SHP77 (cell line): ENCODE data around the gene POLR1D.

ENCODE experiments used
- DNase-seq, 2 experiments: peaks; one replicate each; lab custom pipeline; 2025; lab: John Stamatoyannopoulos, UW

Gene POLR1D

DNA sequence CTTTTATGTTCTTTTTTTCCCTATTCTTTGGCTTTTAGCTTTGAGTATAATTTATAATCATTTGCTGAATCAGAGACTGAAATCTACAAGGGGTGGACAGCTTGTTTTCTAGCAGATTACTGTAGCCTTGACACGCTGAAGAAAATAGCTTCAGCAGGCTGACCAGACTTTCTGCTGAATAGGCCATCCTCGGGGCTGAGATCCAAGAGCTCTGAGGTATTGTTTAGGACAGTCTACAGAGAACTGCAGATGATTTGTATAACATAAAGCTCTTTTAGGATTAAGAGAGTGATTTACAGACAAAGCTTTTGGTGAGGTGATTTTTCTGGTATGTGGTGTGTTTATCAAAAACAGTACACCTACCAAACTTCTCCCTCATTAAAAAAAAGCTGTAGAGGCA is 16.8 kb downstream of the POLR1D start:
- no peak for DNase-seq

DNA sequence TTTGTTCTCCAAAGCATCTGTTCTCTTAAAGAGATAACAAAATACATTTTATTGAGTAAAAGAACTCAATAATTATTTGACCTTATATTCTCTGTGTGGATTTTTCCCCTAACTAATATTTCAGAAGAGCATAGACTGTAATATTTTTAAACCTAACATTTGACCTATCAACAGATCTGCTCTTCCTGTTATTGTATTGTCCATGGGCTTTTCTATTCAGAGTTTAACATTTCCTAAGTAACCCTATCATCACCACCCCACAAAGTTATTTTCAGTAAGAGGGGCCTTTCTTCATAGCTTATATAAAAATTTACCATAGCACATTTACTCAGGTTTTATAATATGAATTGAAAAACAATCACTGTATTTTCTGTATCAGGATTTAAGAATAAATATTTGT is 17.5 kb downstream of the POLR1D start:
- DNase-seq, result no peak

DNA sequence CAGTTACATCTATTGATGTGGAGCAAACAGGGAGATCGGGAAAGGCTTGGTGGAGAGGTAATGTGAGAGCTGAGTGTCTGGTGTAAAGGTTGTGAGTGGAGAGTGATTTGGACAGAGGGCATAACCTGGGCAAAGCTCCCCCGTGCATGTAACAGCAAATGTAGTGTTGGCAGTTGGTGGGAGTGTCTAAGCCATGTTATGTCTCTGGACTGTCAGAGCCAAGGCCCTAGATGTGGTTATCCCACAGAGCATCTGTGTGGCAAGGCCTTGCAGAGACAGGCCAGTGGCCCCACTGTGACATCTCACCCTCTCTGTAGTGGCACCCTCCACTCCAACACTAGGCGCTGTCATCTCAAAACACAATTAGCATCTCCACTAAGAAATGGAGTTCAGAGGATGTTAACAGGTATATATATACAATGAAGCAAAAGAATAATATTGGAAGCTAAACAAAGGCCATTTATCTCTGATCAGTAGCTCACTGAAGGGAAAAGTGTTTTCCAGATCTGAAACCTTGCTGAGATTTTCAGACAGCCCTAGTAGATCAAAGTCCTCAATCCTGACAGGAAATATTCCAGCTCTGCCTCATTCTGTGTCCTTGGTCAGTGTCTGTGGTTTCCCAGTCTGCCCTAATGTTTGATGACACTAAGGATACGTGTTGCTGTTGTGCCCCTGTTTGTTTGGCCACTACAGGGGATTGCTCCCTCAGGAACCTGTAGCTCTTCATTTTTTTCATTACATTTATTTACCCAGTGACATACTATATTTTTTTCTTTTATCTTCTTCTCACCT is 20.2 kb downstream of the POLR1D start:
- no peak for DNase-seq

GRCh38 chr13:27643334-27644132 is 21.8 kb downstream of the POLR1D start:
- no peak for DNase-seq

DNA sequence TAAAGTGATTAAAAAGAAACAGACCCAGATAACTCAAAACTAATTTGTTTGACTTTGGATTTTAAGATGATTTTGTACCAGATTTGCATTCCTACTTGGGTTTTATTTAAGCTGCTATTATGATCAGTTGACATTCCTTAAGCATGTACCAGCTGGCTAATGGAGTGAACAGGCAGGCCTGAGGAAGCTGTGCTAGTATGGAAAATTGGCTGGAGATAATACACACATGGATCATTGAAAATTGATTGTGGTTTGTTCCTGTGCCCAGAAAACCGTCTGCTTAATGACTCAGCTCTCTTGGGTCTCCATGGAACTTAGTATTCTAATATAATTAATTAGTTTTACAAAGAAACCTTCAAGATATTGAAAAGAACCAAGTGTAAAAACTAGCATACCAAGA is 22.6 kb downstream of the POLR1D start:
- no peak for DNase-seq

DNA sequence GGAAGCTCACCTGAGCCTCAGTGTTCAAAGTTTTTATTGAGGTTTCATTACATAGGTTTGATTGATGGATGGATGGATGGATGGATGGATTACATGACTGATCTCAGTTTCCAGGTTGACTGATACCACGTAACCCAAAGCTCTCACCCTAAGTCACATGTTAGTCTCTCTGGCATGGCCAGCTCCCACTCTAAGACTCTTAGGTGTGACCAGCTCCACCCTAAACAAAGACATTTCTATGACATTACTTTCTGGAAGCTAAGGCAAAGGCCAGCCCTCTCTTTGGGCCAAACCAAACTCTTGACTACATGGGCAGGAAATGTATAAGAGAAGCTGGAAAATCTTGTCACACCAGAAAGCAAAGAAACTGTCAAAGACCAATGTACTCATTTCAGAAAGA is 28.6 kb downstream of the POLR1D start:
- DNase-seq, result no peak

GRCh38 chr13:27654059-27654458 is 32.4 kb downstream of the POLR1D start:
- DNase-seq, result no peak

DNA sequence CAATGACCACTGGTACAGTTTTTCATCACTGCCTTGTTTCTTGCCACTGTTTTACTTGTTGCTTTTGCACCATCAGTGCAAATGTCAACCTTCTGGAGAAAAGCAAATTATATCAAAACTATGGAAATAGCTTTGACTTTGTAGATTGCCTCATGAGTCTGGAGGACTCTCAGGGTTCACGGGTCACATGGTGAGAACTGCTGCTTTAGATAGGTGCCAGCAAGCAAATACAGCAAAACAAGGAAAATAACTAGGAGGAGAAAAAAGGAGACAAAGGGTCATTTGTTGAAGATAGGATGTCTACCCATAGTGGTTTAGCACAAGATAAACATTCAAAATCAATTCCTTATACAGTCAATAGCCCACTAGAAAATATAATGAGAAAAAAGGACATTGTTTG is 33.1 kb downstream of the POLR1D start:
- no peak for DNase-seq

DNA sequence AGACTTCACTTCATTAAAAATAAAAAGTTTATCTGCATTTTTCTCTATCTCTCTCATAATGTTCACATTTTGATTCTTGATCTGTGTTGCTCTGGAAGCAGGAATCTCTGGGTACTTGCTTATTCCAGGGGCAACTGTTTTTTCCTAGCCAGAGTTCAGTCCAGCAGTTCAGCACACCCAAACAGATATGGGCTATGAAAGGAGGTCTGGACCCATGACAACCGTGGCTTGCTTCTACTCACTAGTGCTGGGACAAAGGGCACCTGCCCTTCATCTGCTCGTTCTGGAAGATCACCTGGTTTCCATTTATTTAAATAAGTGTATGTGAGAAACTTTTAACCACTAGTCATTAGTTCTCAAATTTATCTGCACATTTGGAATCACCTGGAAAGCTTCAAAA is 36.0 kb downstream of the POLR1D start:
- no peak for DNase-seq

DNA sequence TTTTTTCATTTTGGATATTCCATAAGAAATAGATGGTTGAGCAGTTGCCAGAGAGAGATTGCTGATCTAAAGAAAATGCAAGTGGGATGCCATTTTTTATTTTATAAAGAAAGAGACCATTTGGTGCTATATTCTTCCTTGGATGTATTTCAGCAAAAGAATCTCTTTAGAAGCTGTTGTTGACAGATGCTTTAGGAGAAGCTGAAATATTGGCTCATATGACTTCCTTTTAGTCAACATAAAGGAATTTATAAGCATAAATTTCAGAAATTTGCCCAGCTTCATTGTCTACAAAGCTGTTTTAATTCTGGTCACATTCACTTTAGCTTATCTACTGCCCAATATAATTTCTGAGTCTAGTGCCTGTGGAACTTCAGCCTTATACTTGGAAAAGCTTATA is 36.9 kb downstream of the POLR1D start:
- no peak for DNase-seq

DNA sequence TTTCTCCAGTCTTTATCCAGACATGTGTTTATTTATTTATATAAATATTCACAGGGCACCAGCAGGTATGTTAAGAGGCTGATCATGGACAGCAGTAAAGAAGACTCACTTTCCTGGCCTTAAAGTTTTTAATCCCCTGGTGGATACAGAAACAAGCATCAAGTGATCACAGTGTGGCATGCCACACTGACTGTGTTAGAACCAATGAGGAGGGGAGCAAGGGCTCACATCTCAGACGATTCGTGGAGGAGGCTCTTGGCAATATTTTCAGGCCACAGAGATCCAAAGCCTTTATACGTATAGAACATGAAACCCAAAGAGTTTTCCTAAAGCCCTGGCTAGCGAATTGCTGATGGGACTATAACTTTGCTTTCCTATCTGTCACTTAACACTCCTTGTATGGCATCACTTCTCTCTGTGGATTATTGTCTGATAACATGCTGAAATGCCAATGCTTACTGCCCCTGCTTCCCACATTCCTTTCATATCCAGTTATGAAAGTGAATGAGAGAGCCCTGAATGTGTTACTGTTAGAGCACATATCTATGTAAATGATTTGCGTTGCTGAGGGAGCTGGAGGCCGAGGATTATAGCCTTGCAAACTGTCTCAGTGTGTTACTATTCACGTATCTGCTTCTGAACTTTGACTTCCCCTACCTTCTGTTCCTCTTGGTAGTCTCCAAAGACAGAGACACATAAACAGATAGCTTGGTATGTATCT is 37.6 kb downstream of the POLR1D start:
- DNase-seq, result no peak

DNA sequence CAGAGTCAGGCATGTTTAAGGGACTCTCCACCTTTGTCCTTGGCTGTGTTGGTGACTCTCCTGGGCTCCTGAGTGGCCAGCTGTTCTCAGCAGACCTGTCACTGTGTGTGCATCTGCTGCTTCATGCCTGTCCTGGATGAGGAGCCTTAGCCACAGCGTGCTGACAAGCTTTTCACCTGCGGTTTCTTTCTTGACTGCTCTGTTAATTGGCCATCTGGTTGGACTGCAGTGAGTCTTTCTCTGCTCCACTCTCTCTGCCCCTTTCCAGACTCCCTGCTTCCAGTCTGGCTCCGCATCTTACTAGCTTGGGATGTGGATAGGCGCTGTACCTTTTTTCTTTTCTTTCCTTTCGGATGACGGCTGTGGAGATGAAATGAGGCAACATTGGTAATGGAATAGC is 38.8 kb downstream of the POLR1D start:
- no peak for DNase-seq

DNA sequence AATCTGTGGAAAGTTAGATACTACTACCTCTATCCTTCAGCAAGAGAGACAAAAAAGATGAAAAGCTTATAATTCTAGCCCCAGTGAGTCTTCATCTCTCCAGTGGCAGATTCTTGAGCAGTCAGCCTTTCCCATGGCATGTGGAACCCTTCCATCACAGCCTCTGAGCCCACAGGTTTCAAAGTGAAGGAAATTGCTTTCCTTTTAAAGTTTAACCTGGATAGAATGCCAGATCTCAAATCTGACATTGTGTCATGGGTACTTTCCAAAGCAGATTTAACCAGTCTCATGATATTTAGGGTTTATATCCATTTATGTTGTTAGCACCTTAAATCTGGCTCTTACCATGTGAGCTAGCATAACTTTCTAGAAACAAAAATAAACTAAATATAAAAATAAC is 39.3 kb downstream of the POLR1D start:
- no peak for DNase-seq

DNA sequence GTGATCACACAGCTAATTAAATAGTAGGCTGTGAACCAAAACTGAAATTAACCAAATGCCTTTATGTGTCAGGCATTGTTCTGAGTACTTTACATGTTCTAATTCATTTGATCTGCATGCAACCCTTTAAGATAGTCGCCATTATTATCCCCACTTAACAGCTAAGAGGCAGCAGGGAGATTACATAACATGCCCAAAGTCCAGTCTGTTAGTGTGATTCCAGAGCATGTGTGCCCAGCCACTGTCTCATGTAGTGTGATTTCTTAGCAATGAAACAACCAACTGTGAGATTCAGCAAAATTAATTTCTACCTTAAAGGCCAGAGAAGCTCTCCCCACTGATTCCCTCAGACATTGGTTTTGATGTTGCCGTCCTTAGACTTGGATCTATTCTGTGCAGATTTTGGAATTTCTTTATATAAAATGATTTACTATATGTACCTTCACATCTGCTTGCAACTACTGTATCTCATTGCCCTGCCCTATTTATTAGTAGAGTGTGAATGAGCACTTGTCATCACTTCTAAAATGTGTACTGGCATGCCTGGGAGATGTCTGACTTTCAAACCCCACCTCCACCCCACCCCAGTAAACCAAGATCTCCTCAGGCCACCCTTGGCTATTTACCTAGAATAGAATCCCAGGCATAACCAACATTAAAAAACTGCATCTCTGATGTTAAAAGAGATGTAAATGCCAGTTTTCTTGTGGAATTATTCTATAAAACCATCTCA is 41.2 kb downstream of the POLR1D start:
- DNase-seq, result no peak

- no peak for DNase-seq
Measured at GRCh38 chr13:27663947-27664346, 42.3 kb downstream of the POLR1D start.

GRCh38 chr13:27665333-27665732 is 43.6 kb downstream of the POLR1D start:
- DNase-seq, result no peak

GRCh38 chr13:27665761-27666160 is 44.1 kb downstream of the POLR1D start:
- DNase-seq, result no peak

GRCh38 chr13:27666951-27667350 is 45.3 kb downstream of the POLR1D start:
- DNase-seq, result no peak

DNA sequence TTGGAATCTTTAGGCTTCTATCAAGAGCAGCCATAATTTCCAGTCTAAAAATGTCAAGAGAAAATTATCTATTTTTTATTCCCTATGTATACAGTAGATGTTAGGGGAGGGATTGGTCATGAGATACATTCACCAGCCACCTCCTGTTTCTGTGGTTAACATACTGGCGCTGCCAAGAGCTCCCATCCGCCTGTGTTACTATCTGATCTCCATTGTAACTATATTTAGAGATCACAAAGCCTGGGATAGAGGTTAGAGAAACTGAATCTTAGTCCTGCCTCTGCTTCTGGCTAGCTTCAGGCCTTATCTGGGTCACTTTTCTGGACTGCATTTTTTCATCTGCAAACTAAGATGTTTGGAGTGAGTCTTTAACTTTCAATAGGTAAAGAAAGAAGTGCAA is 46.3 kb downstream of the POLR1D start:
- no peak for DNase-seq

DNA sequence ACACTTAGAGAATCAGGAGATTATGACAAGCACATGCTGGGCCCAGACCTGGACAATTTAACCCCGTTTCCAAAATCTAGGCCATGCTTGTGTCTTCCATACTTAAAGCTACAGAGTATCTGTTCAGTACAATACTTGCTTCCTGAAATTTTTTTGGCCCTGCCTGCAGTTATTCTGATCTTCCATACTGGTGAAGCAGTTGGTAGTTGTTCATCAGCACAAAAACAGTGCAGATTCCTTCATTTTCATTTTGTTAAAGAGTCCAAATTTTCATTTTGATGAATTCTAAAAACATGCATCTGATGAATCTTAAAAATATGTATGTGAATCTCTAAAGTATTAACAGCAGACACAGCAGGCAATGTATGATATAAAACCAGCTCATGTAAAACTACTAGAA is 49.2 kb downstream of the POLR1D start:
- DNase-seq, result no peak

DNA sequence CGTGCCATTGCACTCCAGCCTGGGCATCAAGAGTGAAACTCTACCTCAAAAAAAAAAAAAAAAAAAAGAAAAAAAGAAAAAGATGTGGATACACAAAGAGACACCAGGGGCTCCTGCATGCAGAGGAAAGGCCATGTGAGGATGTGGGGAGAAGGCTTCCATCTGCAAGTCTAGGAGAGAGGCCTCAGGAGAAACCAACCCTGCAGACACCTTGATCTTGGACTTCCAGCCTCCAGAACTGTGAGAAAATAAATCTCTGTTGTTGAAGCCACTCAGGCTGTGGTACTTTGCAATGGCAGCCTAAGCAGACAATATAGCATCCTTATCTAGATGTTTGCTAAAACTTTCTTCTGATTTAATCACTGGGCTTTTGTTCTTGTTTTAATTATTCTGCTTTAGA is 50.3 kb downstream of the POLR1D start:
- no peak for DNase-seq
